Stimulated activated CD4-positive, alpha-beta T cell treated with anti-CD3 and anti-CD28 coated beads, Interleukin-2, amount 100 ng/mL, for 4 hours (primary cell): Measurements from ENCODE around the gene PLEKHA6.
"Not testable (repeated sequence)": the region's sequence is repeated elsewhere in the genome, so short reads cannot be mapped to it uniquely, and the experiment has no call there.

ENCODE experiments used
- DNase-seq: peaks from one replicate; pipeline ENCODE4 v3.0.0-alpha.2; 2020; ENCODE audit warnings: low read depth

PLEKHA6 gene

GRCh38 chr1:204314893-204315658 lies 44.7 kb downstream of the PLEKHA6 start:
- no peak for DNase-seq

- DNase-seq: no peak
These were observed 45.4 kb downstream of the PLEKHA6 start for GRCh38 chr1:204314171-204314892.

- no peak for DNase-seq
These were observed 46.1 kb downstream of the PLEKHA6 start for GRCh38 chr1:204313675-204314074.

DNA sequence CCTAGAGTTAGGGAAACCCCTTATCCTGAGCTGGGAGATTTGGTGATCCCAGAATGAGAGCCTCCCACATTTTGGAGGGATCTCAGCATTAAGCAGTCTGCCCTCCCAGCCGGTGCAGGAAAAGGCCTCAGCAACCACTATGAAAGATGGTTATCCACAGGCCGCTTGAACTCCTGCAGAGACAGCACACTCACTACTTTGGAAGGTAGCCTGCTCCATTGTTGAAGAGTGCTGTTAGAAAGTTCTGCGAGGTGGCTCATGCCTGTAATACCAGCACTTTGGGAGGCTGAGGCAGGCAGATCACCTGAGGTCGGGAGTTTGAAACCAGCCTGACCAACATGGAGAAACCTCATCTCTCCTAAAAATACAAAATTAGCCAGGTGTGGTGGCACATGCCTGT lies 48.8 kb downstream of the PLEKHA6 start:
- not testable (repeated sequence) for DNase-seq

DNA sequence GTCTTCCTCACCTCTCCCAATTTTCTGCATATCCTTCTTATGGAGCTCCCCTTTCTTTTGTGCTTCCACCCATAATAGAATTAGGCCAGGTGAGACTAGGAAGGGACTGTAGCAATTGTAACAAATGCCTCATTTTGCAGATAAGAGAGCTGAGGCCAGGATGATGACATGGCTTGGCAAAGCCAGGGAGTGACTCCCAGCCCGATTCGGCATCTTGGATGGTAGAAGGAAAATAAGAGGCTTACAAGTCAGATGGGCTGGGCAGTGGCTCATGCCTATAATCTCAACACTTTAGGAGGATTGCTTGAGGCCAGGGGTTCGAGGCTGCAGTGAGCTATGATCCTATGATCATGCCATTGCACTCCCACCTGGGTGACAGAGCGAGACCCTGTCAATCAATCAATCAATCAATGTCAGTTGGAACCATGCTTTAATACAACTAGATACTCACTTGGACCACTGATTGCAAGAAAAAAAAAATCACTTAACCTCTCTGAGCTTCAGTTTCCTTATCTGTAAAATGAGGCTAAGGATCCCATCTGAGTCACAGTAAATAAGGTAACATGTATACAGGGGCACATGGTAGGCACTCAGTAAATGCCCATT lies 51.6 kb downstream of the PLEKHA6 start:
- no peak for DNase-seq

DNA sequence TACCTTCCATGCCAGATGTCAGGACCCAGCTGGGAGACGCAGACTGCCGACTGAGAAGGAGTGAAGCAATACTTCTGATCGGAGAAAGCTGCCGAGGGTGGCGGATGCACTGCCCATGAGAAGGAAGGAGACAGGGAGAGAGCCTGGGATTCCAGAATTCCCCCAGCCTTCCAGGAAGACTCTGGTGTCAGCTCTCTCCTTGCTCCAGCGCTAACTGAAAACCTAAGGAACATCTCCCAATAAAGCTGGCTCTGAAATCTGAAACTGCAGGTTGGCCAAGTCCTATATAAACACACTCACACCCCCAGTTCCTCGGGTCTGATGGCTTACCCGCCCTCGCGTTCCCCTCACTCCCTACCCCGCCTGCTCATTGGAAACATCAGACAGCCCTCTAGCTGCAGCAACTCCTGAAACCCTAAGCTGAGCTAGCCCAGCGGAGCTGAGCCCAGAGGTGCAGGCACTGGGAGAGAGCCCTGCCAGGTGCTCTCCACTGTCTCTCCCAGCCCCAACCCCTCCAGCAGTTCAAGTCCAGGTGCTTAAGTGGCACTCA lies 52.3 kb downstream of the PLEKHA6 start:
- no peak for DNase-seq

GRCh38 chr1:204306076-204306475 lies 53.7 kb downstream of the PLEKHA6 start:
- DNase-seq: no peak

DNA sequence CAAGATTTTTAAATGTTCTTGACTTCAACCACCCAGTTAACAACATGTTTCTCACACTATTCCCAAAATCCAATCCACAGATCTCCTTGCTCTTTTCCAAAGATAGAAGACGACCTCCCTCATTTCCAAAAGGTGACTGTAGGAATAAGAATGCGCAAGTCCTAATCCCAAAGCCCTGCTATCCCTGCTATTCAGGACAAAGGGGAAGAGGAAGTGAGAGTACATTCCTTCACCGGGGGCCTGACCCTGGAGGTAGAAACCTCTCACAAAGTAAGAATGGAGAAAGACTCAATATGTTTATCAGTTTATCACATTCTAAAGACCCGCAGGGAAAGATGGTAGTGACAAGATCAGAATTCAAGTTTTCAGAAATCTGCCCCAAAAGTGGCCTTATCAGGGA lies 55.7 kb downstream of the PLEKHA6 start:
- no peak for DNase-seq

GRCh38 chr1:204302769-204303168 lies 57.0 kb downstream of the PLEKHA6 start:
- no peak for DNase-seq

- DNase-seq: no peak
These were observed 58.4 kb downstream of the PLEKHA6 start for GRCh38 chr1:204301171-204301957.

DNA sequence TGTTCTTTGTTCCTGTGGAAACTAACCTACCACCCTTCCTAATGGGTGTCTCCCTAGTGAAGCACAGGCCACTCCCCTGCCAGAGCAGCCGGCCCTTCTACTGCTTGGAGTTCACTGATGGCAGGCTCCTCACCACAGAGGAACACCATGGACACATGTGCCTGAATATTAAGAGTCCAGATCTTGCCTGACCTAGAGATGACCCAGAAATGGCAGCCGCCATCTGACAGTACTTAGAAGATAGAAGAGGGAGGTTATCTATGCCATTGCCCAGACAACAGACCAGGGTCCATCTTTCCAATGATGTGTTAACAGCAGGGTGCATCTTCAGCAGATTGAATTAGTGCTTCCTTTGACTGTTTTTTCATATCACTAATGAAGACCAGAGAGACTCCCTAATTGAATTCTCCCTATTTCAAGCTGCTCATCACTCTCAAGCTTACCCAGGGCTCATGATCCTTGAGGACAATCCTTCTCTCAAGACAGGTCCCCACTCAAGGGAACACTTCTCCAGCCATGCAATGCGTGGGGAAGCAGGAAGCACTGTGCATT lies 59.8 kb downstream of the PLEKHA6 start:
- DNase-seq: no peak

DNA sequence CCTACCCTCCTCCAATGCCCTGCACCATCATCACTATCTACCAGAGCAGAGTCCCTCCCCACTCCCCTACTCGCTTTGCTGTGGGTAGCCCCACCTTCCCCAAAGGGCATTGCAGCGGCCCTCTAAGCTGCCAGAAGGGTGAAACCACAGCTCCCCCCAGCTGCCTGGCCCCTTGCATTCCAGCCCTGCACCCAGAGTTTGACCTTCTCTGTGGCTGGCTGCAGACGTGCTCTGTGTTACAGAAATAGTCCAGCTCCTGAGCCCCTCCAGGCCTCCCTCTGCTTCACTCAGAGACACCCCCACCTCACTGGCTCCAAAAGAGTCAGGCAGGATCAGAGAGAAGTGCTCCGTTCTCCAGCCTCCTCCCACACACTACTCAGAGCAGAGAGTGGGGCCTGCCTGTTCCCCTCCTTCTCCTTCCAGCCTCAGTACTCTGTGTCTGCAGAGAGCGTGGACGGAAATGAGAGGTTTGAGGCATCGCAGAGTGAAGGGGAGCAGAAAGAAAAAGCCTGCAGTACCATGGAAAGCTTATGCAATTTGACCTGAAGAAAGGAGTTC lies 63.2 kb downstream of the PLEKHA6 start:
- no peak for DNase-seq

DNA sequence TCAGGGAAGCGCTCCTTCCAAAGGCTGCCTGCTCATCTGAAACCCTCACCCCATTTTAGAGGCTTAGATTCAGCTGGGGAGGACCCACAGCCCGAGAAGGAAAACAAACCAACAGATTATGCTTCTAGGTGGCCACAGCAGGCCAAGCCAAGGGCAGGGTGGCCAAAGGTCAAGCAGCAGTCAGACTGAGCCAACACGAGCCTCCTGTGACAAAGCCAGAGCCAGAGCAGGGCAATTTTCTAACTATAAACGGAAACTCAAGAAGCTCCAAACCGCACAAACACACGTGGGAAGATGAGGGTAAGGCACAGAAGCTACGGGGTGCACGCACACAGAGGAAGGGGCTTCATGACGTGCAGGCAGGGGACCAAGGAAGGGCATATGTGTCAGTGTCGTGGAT lies 64.1 kb downstream of the PLEKHA6 start:
- DNase-seq: no peak

- no peak for DNase-seq
These were observed 65.4 kb downstream of the PLEKHA6 start for GRCh38 chr1:204294357-204294756.

- DNase-seq: no peak
These were observed 66.0 kb downstream of the PLEKHA6 start for GRCh38 chr1:204293605-204294337.

GRCh38 chr1:204292740-204293139 lies 67.0 kb downstream of the PLEKHA6 start:
- no peak for DNase-seq

GRCh38 chr1:204289280-204289679 lies 70.4 kb downstream of the PLEKHA6 start:
- no peak for DNase-seq

GRCh38 chr1:204288021-204288588 lies 71.6 kb downstream of the PLEKHA6 start:
- no peak for DNase-seq

DNA sequence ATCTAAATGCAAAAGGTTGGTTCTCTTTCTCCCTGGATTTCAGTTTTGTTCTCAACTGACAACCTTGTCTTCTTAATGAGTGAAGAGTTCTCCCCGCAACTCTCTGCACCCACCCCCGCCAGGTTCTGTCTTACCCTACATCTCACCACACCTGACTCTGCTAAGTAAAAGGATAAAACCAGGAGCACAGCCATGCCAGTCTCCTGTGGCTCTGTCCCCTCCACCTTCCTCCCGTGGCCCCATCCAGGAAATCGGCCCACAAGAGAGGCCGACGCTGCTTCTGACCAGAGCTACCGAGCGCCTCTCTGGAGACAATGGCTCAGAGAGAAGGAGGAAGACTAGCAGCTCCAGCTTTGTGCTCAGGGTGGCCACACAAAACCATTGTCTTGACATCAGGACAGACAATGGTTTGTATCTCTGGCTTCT lies 72.2 kb downstream of the PLEKHA6 start:
- no peak for DNase-seq

- DNase-seq: peak; percentile 10
These were observed 72.8 kb downstream of the PLEKHA6 start for GRCh38 chr1:204286831-204287421.
